PC-3 (cell line): ENCODE results near the gene ETV1.

Experiments
- EZH2 ChIP-seq: fragments of 300-600 bp; sonication (generic); IDR thresholded peaks from one replicate; pipeline ENCODE4 v1.6.1; 2017; ENCODE audit warnings: antibody characterized with exemption, mild to moderate bottlenecking, low read length; ENCODE audit not compliant: unreplicated experiment
- TF ChIP-seq, protein P1 (sequence below): fragments of 300-600 bp; sonication (generic); conservative IDR thresholded peaks from 2 replicates; pipeline ENCODE4 v1.5.1; 2017; ENCODE audit warnings: antibody characterized with exemption, low read depth, mild to moderate bottlenecking, low read length

DNA sequence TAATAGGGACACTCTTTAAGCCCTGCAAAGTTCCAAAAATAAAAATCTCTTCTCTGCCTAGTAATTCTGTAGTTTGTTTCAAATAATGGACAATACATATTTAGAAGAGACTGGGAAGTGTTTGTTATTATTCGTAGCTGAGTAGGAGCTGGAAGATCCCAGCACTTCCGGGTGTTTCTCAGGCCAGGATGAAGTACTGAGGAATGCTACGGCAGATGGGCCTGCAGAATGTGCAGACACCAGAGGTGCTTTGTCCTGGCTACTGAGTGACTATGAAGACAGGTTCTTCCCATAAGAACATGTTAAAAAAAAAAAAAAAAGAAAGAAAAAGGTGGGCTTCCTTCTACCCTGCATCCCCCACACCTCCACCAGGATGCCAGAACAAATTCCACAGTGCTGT, 36.1 kb downstream of the ETV1 start:
- TF ChIP-seq, protein P1, sequence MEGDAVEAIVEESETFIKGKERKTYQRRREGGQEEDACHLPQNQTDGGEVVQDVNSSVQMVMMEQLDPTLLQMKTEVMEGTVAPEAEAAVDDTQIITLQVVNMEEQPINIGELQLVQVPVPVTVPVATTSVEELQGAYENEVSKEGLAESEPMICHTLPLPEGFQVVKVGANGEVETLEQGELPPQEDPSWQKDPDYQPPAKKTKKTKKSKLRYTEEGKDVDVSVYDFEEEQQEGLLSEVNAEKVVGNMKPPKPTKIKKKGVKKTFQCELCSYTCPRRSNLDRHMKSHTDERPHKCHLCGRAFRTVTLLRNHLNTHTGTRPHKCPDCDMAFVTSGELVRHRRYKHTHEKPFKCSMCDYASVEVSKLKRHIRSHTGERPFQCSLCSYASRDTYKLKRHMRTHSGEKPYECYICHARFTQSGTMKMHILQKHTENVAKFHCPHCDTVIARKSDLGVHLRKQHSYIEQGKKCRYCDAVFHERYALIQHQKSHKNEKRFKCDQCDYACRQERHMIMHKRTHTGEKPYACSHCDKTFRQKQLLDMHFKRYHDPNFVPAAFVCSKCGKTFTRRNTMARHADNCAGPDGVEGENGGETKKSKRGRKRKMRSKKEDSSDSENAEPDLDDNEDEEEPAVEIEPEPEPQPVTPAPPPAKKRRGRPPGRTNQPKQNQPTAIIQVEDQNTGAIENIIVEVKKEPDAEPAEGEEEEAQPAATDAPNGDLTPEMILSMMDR: no peak
- no peak for TF ChIP-seq EZH2
